Stimulated activated CD8-positive, alpha-beta memory T cell treated with anti-CD3 and anti-CD28 coated beads, Interleukin-7, amount 100 ng/mL, for 24 hours (primary cell): Measurements from ENCODE around the gene PCGF6.

ENCODE experiments used
- DNase-seq: peaks from one replicate; pipeline ENCODE4 v3.0.0-alpha.2; 2020; ENCODE audit warnings: low read depth

PCGF6 gene

DNA sequence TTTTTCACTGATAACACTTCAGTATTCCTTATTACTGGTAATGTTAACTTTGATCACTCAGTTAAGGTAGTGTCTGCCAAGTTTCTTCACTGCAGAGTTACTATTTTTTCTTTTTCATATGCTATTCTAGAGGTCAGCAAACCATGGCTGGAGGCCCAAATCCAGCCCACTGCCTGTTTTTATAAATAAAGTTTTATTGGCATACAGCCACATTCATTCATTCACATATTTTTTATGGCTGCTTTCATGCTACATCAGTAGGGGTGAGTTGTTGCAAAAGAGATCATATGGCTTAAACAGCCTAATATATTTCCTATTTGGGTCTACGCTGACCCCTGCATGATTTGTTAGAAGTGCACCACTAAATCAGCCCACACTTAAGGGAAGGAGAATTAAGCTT lies 94.3 kb downstream of the PCGF6 start:
- DNase-seq: no peak

DNA sequence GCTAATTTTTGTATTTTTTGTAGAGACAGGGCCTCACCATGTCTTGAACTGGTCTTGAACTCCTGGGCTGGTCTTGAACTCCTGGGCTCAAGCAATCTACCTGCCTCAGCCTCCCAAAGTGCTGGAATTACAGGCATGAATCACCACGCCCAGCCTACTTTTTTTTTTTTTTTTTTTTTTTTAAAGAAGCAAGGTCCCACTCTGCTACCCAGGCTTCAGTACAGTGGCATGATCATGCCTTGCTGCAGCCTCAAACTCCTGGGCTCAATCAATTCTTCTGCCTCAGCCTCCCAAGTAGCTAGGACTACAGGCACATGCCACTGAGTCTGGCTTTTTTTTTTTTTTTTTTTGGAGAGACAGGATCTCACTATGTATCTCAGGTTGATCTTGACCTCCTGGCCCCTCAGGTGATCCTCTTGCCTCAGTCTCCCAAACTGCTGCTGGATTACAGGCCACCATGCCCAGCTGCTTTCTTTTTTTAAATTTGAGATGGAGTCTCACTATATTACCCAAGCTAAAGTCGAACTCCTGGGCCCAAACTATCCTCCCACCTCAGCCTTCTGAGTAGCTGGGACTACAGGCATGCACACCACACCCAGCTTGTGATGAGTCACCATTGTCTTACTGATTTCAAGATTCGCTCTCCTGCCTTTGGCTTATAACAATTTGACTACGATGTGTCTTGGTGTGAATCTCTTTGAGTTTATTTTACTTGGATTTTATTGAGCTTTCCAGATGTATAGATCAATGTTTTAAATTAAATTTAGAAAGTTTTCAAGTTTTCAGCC lies 96.2 kb downstream of the PCGF6 start:
- no peak for DNase-seq

DNA sequence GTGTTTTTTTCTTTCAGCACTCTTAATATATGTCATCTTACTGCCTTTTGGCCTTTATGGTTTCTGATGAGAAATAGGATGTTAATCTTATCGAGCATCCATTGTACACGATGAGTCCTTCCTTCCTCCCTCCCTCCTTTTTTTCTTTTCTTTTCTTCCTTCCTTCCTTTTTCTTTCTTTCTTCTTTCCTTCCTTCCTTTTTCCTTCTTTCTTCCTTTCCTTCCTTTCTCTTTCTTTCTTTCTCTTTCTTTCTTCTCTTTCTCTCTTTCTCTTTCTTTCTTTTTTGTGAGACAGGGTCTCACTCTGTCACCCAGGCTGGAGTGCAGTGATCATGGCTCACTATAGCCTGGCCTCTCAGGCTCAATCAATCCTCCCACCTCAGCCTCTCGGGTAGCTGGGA lies 96.8 kb downstream of the PCGF6 start:
- DNase-seq: no peak
